Glomerular endothelial cell (primary cell): ENCODE data around the gene TAF6. TPM values are rescaled to one million over a fixed set of nuclear protein-coding genes. Genes with fewer than 3 reads are reported as not detected.

Experiments
- DNase-seq: peaks from one replicate; pipeline ENCODE4 v3.0.0-alpha.2; 2011; ENCODE audit warnings: low read depth, low spot score; ENCODE audit errors: extremely low read depth
- total RNA-seq: library from RNA; depleted of rRNA; stranded (reverse); fragments of >200 nt; gene quantifications from 2 replicates; pipeline ENCODE4 v1.2.3, GENCODE V29; 2015

The TAF6 gene
- total RNA-seq = 49.8 and 71.4 TPM in 2 replicates

- DNase-seq = peak; percentile 94
Observed at GRCh38 chr7:100119072-100119969, at the start of gene TAF6, which contains the start of gene CNPY4. TSS of gene TAF6 (minus strand) at chr7:100119358. CDS start at chr7:100114209, 5,149 bp downstream. TSS of gene CNPY4 (plus strand) at chr7:100119634. CDS start at chr7:100119745, 111 bp downstream.

GRCh38 chr7:100167912-100168323, 48.8 kb upstream of the TAF6 start:
- DNase-seq = no peak

DNA sequence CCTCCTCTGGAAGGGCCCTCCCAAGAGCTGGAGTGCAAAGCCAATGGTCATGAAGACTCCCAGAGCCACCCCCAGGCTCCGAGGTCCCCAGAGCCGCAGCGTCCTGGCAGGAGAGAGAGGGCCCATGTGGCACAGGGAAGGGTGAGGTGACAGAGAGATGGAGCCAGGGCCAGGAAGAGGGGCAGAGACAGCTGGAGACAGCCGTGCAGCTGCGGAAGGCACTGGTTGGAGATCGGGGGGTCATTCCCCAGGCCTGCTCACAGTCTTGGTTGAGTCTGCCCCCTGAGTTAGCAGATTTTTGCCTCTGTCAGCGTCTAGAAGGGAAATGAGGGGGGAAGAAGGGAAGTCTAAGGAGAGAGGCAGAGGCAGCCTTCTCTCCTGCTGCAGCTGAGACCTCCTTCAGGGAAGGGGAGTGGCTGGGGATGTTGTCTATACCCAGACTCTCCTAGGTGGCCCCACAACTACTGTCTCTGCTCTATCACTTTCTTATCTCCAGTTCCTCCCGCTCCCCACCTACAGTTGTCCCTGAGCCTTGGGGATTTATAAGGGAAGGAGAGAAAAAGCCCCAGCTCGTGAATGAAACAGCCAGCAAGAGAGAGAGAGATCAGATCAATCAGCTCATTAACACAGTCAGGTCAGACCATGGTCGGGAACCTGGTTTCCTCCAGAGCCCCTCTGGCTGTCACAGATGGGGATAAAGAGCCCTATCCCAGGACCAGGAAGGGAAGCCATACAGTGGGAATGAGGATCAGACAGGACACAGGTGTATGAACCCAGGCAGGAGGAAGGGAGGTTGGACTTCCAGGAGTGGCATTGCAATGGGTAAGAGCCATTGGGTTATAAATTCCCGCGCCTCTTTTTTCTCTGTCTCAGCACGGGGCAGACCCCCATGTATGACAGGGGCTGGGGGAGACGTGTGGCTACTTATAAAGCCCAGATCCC, 48.1 kb upstream of the TAF6 start:
- no peak for DNase-seq

DNA sequence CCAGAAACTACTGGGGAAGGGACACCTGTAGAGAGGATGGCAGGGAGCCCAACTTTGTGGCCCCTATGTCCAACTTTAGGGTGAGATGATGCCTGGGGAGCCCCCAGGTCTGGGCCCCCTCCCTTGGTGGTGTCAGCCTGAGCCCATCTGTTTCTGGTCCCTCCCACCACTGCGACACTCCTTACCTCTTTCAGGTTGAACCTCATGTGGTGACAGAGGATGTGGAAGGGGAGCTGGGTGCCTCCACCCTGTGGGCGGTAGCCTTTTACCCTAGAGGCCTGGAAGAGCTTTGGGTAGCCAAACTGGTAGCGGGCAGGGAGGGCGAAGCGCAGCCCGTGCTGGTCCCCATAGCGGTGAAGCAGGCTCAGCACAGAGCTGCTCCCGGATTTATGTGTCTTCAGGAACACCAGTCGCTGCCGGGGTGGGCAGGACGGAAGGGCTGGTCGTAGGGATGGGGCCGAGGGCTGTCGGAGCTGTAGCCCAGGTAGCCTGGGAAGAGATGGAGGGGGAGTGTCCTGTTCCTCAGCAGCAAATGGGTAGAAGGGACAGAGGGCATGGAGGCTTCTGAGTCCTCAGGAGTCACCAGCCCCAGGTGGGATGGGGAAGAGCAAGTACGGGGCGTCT, 47.3 kb upstream of the TAF6 start:
- no peak for DNase-seq

DNA sequence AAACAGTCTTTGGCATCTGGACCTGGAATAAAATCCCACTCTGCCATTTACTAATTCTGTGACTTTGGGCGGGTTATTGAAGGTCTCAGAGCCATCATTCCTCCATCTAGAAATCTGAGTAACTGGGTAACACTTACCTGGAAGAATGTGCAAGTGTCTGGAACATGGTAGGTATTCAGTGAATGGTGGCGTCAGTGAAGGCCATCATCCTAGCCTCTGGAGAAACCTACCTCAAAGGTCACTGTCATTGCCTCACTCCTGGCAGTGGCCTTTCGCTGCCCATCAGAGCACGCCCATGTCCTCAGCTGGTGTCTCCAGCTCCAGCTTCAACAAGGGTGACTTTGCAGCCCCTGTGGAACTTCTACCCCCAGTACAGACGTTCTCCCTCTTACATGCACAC, 44.7 kb upstream of the TAF6 start:
- no peak for DNase-seq

DNA sequence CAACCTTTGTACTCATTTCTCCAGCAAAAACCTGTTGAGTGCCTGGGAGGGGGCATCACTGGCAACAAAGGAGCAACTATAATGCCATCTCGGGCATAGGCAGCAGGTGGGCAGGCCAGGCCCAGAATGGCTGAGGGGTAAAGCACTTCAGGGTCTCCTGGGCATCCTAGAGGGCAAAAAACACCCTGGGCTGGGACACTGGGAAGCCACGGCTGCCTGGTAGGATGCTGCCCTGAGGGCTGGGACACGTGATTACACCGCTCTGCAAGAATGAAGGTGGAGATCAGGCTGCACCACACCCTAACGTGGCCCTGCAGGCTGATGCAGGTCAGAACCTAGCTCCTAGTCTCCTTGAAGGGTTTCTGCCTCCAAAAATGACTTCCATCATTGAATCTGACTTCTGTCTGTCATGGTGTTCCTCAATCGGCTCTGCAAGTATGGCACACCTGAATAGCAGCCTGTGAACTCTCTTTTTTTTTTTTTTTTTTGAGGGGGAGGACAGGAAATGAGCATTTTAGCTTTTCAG, 43.9 kb upstream of the TAF6 start:
- DNase-seq = no peak

- DNase-seq = no peak
Observed at GRCh38 chr7:100160067-100160466, 40.9 kb upstream of the TAF6 start.

DNA sequence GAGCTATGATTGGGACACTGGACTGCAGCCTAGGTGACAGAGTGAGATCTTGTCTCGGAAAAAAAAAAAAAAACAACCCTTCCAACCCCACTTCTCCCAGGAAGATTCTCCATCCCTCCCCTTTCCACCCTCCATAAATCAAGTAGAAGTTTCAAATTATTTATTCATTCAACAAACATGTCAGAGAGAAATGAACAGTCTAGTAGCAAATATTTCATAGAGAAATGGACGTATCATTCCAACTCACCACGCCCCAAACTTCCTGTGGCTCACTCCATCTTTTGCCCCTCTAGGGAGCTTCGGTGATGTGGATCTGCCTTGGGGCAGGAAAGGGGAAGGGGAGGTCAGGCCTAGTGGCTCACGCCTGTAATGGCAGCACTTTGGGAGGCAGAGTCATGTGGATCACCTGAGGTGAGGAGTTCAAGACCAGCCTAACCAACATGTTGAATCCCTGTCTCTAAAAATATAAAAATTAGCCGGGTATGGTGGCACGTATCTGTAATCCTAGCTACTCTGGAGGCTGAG, 40.0 kb upstream of the TAF6 start:
- DNase-seq = no peak

DNA sequence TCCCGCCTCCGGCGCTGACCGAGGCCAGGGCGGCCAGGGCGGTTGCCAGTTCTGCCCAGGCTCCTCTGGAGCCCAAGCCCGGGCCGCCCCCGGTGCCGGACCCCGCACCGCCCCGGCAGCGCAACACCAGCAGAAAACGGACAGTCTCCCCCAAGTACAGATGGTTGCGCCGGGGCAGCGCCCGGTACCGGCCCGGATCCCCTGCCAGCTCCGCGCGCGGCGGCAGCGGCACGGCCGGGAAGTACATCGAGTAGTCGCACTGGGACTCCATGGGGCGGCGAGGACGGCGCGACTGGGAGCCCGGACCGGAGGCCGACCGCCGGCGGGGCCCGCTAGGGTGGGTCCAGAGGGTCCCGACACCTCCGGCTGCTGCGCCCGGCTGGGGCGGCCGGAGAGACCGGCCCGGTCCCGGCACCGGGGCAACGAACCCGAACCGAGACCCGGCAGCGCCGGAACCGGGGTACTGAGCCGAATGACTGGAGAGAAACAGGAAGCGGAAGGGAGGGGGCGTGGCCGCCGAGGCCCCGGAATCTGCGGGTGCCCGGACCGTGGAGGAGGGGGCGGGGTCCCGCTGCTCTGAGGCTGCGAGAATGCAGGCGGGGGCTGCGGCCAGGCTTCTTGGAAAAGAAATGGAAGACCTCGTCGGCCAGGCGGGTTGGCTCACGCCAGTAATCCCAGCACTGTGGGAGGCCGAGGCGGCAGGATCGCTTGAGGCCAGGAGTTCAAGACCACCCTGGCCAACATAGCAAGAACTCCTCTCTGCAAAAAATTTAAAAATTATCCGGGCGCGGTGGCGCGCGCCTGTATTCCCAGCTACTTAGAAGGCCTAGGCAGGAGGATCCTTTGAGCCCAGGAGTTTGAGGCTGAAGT, 39.3 kb upstream of the TAF6 start, which contains the start of gene TRAPPC14:
TSS of gene TRAPPC14 (minus strand) at position 495 of the 870 bp plus-strand sequence. CDS start at position 271, 224 bp downstream.
- no peak for DNase-seq

- DNase-seq = no peak
Observed at GRCh38 chr7:100157334-100158228, 38.4 kb upstream of the TAF6 start.

DNA sequence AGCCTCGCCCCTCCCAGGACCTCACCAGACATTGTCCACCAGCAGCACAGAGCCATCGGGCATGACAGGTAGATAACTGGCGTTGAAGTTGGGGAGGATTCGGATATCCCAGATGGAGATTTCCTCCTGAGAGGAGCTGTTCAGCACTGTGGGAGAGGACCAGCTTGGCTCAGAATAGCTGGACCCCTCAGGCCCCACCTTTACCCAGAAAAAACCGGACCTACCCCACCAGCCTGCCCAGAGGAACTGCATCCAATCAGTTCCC, 37.8 kb upstream of the TAF6 start:
- no peak for DNase-seq

GRCh38 chr7:100156331-100157068, 37.3 kb upstream of the TAF6 start:
- no peak for DNase-seq

- DNase-seq = no peak
Observed at GRCh38 chr7:100155553-100156317, 36.6 kb upstream of the TAF6 start.

- DNase-seq = no peak
Observed at GRCh38 chr7:100154651-100155491, 35.7 kb upstream of the TAF6 start.

DNA sequence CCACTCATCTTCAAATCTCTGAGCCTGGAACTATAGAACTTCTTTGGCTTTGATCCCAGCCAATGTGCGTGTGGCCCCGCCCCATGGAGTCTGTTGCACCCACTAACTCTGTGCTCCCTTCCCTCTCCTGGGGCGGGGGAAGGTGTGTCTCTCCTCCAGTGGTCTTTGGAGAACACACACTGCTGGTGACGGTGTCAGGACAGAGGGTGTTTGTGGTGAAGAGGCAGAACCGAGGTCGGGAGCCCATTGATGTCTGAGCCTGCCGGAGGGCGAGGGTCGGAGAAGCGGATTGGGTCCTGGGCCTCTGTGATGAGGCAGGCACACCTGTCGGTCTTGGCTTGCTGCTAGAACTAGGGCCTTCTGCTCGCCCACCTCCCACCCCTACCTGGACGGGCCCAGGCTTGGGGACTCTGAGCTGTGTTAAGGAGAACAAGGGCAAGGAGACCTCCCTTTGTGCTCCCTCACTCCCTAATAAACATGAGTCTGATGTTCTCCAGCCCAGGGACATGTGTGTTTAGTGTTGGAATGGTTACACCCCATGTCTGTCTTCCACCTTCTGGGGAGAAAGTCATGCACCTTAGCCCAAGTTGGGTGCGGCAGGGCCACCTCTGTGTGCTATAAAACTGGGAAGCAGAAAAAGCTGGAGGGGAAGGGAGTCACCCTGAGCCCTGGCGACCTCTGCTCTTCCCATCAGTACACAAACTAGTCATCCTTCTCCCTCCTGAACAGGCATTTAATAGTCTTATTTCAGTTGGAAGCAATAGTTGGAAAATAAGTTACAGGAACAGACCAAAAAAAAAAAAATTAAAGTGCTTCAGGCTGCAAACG, 34.8 kb upstream of the TAF6 start:
- DNase-seq = no peak
